HG02870 (cell line): ENCODE data around the gene PTK7.

ENCODE experiments used
- ATAC-seq: cut with Tn5 transposase; IDR thresholded peaks from one replicate; pipeline ENCODE4 v1.9.1; 2021; ENCODE audit warnings: mild to moderate bottlenecking, moderate library complexity; ENCODE audit not compliant: unreplicated experiment

The PTK7 gene

GRCh38 chr6:43082806-43083655 is 6.9 kb downstream of the PTK7 start:
- no peak for ATAC-seq

GRCh38 chr6:43086022-43086658 is 10.0 kb downstream of the PTK7 start:
- no peak for ATAC-seq

- no peak for ATAC-seq
Measured at GRCh38 chr6:43088654-43089056, 12.5 kb downstream of the PTK7 start.

GRCh38 chr6:43089467-43089866 is 13.4 kb downstream of the PTK7 start:
- ATAC-seq: no peak

- ATAC-seq: no peak
Measured at GRCh38 chr6:43089874-43090558, 13.9 kb downstream of the PTK7 start.

- no peak for ATAC-seq
Measured at GRCh38 chr6:43090559-43090956, 14.4 kb downstream of the PTK7 start.

GRCh38 chr6:43091020-43091419 is 14.9 kb downstream of the PTK7 start:
- ATAC-seq: no peak

- ATAC-seq: no peak
Measured at GRCh38 chr6:43091436-43091991, 15.4 kb downstream of the PTK7 start.

GRCh38 chr6:43092635-43093034 is 16.5 kb downstream of the PTK7 start:
- ATAC-seq: no peak

- no peak for ATAC-seq
Measured at GRCh38 chr6:43093436-43094289, 17.5 kb downstream of the PTK7 start.

- no peak for ATAC-seq
Measured at GRCh38 chr6:43095939-43096338, 19.8 kb downstream of the PTK7 start.

GRCh38 chr6:43096451-43097097 is 20.5 kb downstream of the PTK7 start:
- no peak for ATAC-seq

- ATAC-seq: no peak
Measured at GRCh38 chr6:43097098-43097489, 21.0 kb downstream of the PTK7 start.

GRCh38 chr6:43097502-43097901 is 21.4 kb downstream of the PTK7 start:
- no peak for ATAC-seq

- no peak for ATAC-seq
Measured at GRCh38 chr6:43101497-43101896, 25.4 kb downstream of the PTK7 start.

- ATAC-seq: no peak
Measured at GRCh38 chr6:43103253-43103876, 27.3 kb downstream of the PTK7 start.

- no peak for ATAC-seq
Measured at GRCh38 chr6:43105538-43106222, 29.6 kb downstream of the PTK7 start.

- no peak for ATAC-seq
Measured at GRCh38 chr6:43107344-43108062, 31.4 kb downstream of the PTK7 start.
